HCT116 (cell line): ENCODE results near the gene LCOR. TPM values are rescaled to one million over a fixed set of nuclear protein-coding genes. Genes with fewer than 3 reads are reported as not detected.

Source experiments
- ATAC-seq: fragments of 200-7000 bp; cut with Tn5 transposase; 2 replicates; pipeline ENCODE4 v1.9.1; 2020; ENCODE audit warnings: mild to moderate bottlenecking, moderate library complexity
- BruUV-seq: library from RNA; stranded (reverse); fragments of 400-500 nt; replicated peaks from 2 replicates; lab custom pipeline; 2021; lab: Mats Ljungman, UMichigan
- CTCF ChIA-PET: fragments of 300-600 bp; sonication (Branson Sonifier 250); formaldehyde crosslinking; loops from one replicate; lab custom pipeline; 2021; ENCODE audit warnings: antibody characterized with exemption; lab: Charles Lee
- POLR2A ChIA-PET: fragments of 300-600, 350-600 bp; sonication (Branson Sonifier 250); formaldehyde crosslinking; loops from one replicate; lab custom pipeline; 2021; ENCODE audit warnings: antibody characterized with exemption; lab: Charles Lee
- RAD21 ChIA-PET, 2 experiments: fragments of 300-600 bp; sonication (Branson Sonifier 250); formaldehyde crosslinking; loops; one replicate each; lab custom pipeline; 2023; ENCODE audit warnings: low total read pairs in 2 of 2; ENCODE audit not compliant: uncharacterized antibody in 2 of 2, unreplicated experiment in 2 of 2, low non-redundant PET in 1 of 2; lab: Charles Lee
- DNase-seq: peaks from one replicate; pipeline ENCODE4 v3.0.0-alpha.2; 2010; ENCODE audit warnings: low read depth, low spot score
- H2AFZ ChIP-seq: fragments of 200-600 bp; shearing (Covaris generic), sonication (generic); 2 replicates; pipeline ENCODE4 v1.6.1; 2017; ENCODE audit warnings: low read depth, mixed run types, mixed read lengths, antibody characterized with exemption, low read length; ENCODE audit not compliant: poor library complexity, severe bottlenecking
- H3K27ac ChIP-seq: 2 replicates; pipeline ENCODE4 v1.5.1; 2012; ENCODE audit warnings: low read depth, low read length
- H3K27me3 ChIP-seq: fragments of 200-600 bp; sonication (generic); 2 replicates; pipeline ENCODE4 v1.6.1; 2016; ENCODE audit warnings: mixed run types, low read length, mixed read lengths; ENCODE audit not compliant: insufficient read depth
- H3K36me3 ChIP-seq, 2 experiments: fragments of 200-500 bp in 1 of 2; fragments of 200-600 bp in 1 of 2; sonication (Bioruptor generic) in 1 of 2; sonication (generic) in 1 of 2; 2 replicates each; pipeline versions ENCODE4 v1.5.1 to v1.6.1; 2014 to 2016; ENCODE audit warnings: low read length in 2 of 2, inconsistent platforms in 1 of 2, mixed read lengths in 1 of 2, mixed run types in 1 of 2; ENCODE audit not compliant: insufficient read depth in 2 of 2, control insufficient read depth in 1 of 2
- H3K4me1 ChIP-seq, 2 experiments: fragments of 200-600 bp in 1 of 2; sonication (generic) in 1 of 2; 2 replicates each; pipeline versions ENCODE4 v1.5.1 to v1.6.1; 2012 to 2017; ENCODE audit warnings: low read length in 2 of 2, inconsistent platforms in 1 of 2, mild to moderate bottlenecking in 1 of 2, mixed read lengths in 1 of 2, mixed run types in 1 of 2, moderate library complexity in 1 of 2; ENCODE audit not compliant: insufficient read depth in 2 of 2, control insufficient read depth in 1 of 2
- H3K4me2 ChIP-seq: fragments of 200-600 bp; sonication (generic); 2 replicates; pipeline ENCODE4 v1.6.1; 2017; ENCODE audit warnings: mixed run types, low read length, mixed read lengths
- H3K4me3 ChIP-seq, 2 experiments: fragments of 200-600 bp in 1 of 2; sonication (generic) in 1 of 2; replicated peaks in 1 of 2; 2 replicates each; pipeline ENCODE4 v1.5.1; 2011 to 2016; ENCODE audit warnings: low read length in 2 of 2, control low read depth in 1 of 2, low read depth in 1 of 2, mild to moderate bottlenecking in 1 of 2, mixed read lengths in 1 of 2, mixed run types in 1 of 2
- H3K79me2 ChIP-seq: fragments of 200-600 bp; sonication (generic); 2 replicates; pipeline ENCODE4 v1.6.1; 2017; ENCODE audit warnings: mild to moderate bottlenecking, mixed run types, low read length, moderate library complexity, mixed read lengths; ENCODE audit not compliant: insufficient read depth
- H3K9ac ChIP-seq: fragments of 200-600 bp; sonication (generic); 2 replicates; pipeline ENCODE4 v1.6.1; 2016; ENCODE audit warnings: low read length, mixed read lengths
- H3K9me2 ChIP-seq: fragments of 200-600 bp; sonication (generic), shearing (Covaris generic); 2 replicates; pipeline ENCODE4 v1.6.1; 2017; ENCODE audit warnings: mixed run types, mild to moderate bottlenecking, moderate library complexity; ENCODE audit not compliant: insufficient read depth
- H3K9me3 ChIP-seq, 2 experiments: fragments of 200-500 bp in 1 of 2; fragments of 200-600 bp in 1 of 2; sonication (Bioruptor generic) in 1 of 2; sonication (generic) in 1 of 2; 2 replicates each; pipeline ENCODE4 v1.6.1; 2014 to 2017; ENCODE audit warnings: low read length in 2 of 2, mixed read lengths in 2 of 2, inconsistent platforms in 1 of 2, low read depth in 1 of 2, mild to moderate bottlenecking in 1 of 2, mixed run types in 1 of 2, moderate library complexity in 1 of 2; ENCODE audit not compliant: control insufficient read depth in 1 of 2, insufficient read depth in 1 of 2
- H4K20me1 ChIP-seq: fragments of 200-600 bp; sonication (generic), shearing (Covaris generic); 2 replicates; pipeline ENCODE4 v1.6.1; 2017; ENCODE audit warnings: mixed run types, mild to moderate bottlenecking, moderate library complexity; ENCODE audit not compliant: insufficient read depth
- CBX3 ChIP-seq: IDR thresholded peaks from 2 replicates; pipeline ENCODE4 v1.6.1; 2012; ENCODE audit warnings: low read depth
- EZH2 ChIP-seq: fragments of 200-600 bp; sonication (generic); IDR thresholded peaks from 2 replicates; pipeline ENCODE4 v1.6.1; 2017; ENCODE audit warnings: antibody characterized with exemption, mixed run types
- EZH2phosphoT487 ChIP-seq: fragments of 200-600 bp; IDR thresholded peaks from 2 replicates; pipeline ENCODE4 v1.6.1; 2018; ENCODE audit warnings: antibody characterized with exemption, borderline replicate concordance
- FOSL1 ChIP-seq: IDR thresholded peaks from 2 replicates; pipeline ENCODE4 v1.6.1; 2012; ENCODE audit warnings: low read depth
- JUND ChIP-seq: IDR thresholded peaks from 2 replicates; pipeline ENCODE4 v1.6.1; 2012
- POLR2A ChIP-seq: IDR thresholded peaks from 2 replicates; pipeline ENCODE4 v1.7.0; 2011; ENCODE audit warnings: borderline replicate concordance; ENCODE audit not compliant: insufficient read depth, insufficient read length; ENCODE audit errors: extremely low read depth
- POLR2AphosphoS5 ChIP-seq: IDR thresholded peaks from 2 replicates; pipeline ENCODE4 v1.6.1; 2011; ENCODE audit warnings: mild to moderate bottlenecking, low read depth, low read length, moderate library complexity
- RAD21 ChIP-seq: IDR thresholded peaks from 2 replicates; pipeline ENCODE4 v1.6.1; 2012; ENCODE audit warnings: low read depth, mild to moderate bottlenecking
- REST ChIP-seq: IDR thresholded peaks from 2 replicates; pipeline ENCODE4 v1.6.1; 2012; ENCODE audit warnings: low read depth
- SIN3A ChIP-seq: IDR thresholded peaks from 2 replicates; pipeline ENCODE4 v1.6.1; 2012; ENCODE audit warnings: low read depth
- SP1 ChIP-seq: IDR thresholded peaks from 2 replicates; pipeline ENCODE4 v1.6.1; 2012; ENCODE audit warnings: low read depth
- TCF7L2 ChIP-seq: IDR thresholded peaks from 2 replicates; pipeline ENCODE4 v1.7.0; 2011; ENCODE audit warnings: borderline replicate concordance, inconsistent platforms; ENCODE audit not compliant: insufficient read depth, insufficient read length; ENCODE audit errors: extremely low read depth
- YY1 ChIP-seq: IDR thresholded peaks from 2 replicates; pipeline ENCODE4 v1.6.1; 2011; ENCODE audit warnings: low read length, low read depth, moderate library complexity, mild to moderate bottlenecking; ENCODE audit not compliant: insufficient replicate concordance; ENCODE audit errors: extremely low read depth
- ZFX ChIP-seq: fragments of 450-650 bp; IDR thresholded peaks from 2 replicates; pipeline ENCODE4 v1.6.1; 2017
- intact Hi-C: fragments of 100-400 bp; cut with micrococcal nuclease; formaldehyde crosslinking; loops from 2 replicates; pipeline ENCODE4 v1.10.0; 2022
- total RNA-seq: library from RNA; stranded (reverse); gene quantifications from one replicate; pipeline ENCODE4 v1.2.1, GENCODE V29; 2021; ENCODE audit not compliant: unreplicated experiment

Gene LCOR
- total RNA-seq, 1 experiment from 2014 or later, result 59.9 TPM

- no TSS peak for BruUV-seq
- DNase-seq (no peak), ATAC-seq (no peak)
- peaks cover 10% of the 10 kb centered on the region; the same call in 1 of the 2 replicates for H4K20me1 ChIP-seq
- no peaks in the 10 kb centered on the region for H3K36me3 ChIP-seq
- no peak overlapping the region for H2AFZ ChIP-seq
- ChIA-PET RAD21 (no interaction called here), CTCF (no interaction called here), POLR2A (no interaction called here)
- 0 out of 2 replicates have a peak, but pooled peaks cover 17% of the 10 kb centered on the region for H3K79me2 ChIP-seq
- H3K4me1 ChIP-seq, result no peaks in the 10 kb centered on the region
- H3K9me3 ChIP-seq, result no peaks in the 10 kb centered on the region
- no peaks in the 10 kb centered on the region for H3K27me3 ChIP-seq
- H3K9ac ChIP-seq, result no peak overlapping the region
- no peak overlapping the region for H3K27ac ChIP-seq
- H3K9me2 ChIP-seq, result no peaks in the 10 kb centered on the region
- intact Hi-C loops, result no loop called here
- H3K4me3 ChIP-seq, result no peak overlapping the region
- TF ChIP-seq RAD21 (no peak), CBX3 (no peak), POLR2AphosphoS5 (no peak), TCF7L2 (no peak), YY1 (no peak)
- H3K4me2 ChIP-seq, result no peak overlapping the region
Measured at GRCh38 chr10:96930469-96930868, 98.4 kb downstream of the LCOR start.

- no peak overlapping the region for H3K4me3 ChIP-seq
- no TSS peak for BruUV-seq
- no peaks in the 10 kb centered on the region for H3K4me1 ChIP-seq
- H3K27me3 ChIP-seq, result no peaks in the 10 kb centered on the region
- 0 out of 2 replicates have a peak, but pooled peaks cover 4% of the 10 kb centered on the region for H3K79me2 ChIP-seq
- CTCF ChIA-PET, result no interaction called here
- H3K36me3 ChIP-seq, result no peaks in the 10 kb centered on the region
- no peak overlapping the region for H3K27ac ChIP-seq
- H3K4me2 ChIP-seq, result no peak overlapping the region
- no peaks in the 10 kb centered on the region for H3K9me2 ChIP-seq
- TF ChIP-seq ZFX (no peak), FOSL1 (no peak), EZH2phosphoT487 (no peak), EZH2 (no peak), SP1 (no peak), POLR2A (no peak), JUND (no peak), REST (no peak), SIN3A (no peak)
- no peak overlapping the region for H2AFZ ChIP-seq
- RAD21 ChIA-PET, result no interaction called here
- no peaks in the 10 kb centered on the region for H4K20me1 ChIP-seq
- intact Hi-C loops, result no loop called here
- POLR2A ChIA-PET, result no interaction called here
- DNase-seq, result no peak
- no peak overlapping the region for H3K9ac ChIP-seq
- no peak for ATAC-seq
- no peaks in the 10 kb centered on the region for H3K9me3 ChIP-seq
Measured at GRCh38 chr10:96935148-96935547, 103.0 kb downstream of the LCOR start.
